Kidney (tissue), 14 donors: ENCODE measurements around the gene PTGS2. TPM values are rescaled to one million over a fixed set of nuclear protein-coding genes. Genes with fewer than 3 reads are reported as not detected.
"Not testable (repeated sequence)": the region's sequence is repeated elsewhere in the genome, so short reads cannot be mapped to it uniquely, and the experiment has no call there.

Source experiments
- DNase-seq, 5 donors: peaks; one replicate each; pipeline ENCODE4 v3.0.0-alpha.2; 2013 to 2020
- FAIRE-seq: peaks from 2 replicates; lab custom pipeline; 2012; peaks lifted over from hg19 to GRCh38; lab: Jason Lieb, UNC
- H3K27ac ChIP-seq, 2 donors: one replicate each; pipeline ENCODE4 v1.7.0; 2013; ENCODE audit warnings: low read depth in 2 of 2, low read length in 2 of 2, inconsistent platforms in 1 of 2
- H3K27me3 ChIP-seq: one replicate; pipeline ENCODE4 v1.7.1; 2013; ENCODE audit warnings: low read length, inconsistent platforms; ENCODE audit not compliant: control insufficient read depth, insufficient read depth
- H3K36me3 ChIP-seq, 3 donors: one replicate each; pipeline versions ENCODE4 v1.7.0 to v1.7.1; 2013; ENCODE audit warnings: low read length in 3 of 3, control low read depth in 1 of 3, inconsistent platforms in 1 of 3; ENCODE audit not compliant: insufficient read depth in 3 of 3, control insufficient read depth in 2 of 3
- H3K4me1 ChIP-seq, 3 donors: one replicate each; pipeline versions ENCODE4 v1.7.0 to v1.7.1; 2013; ENCODE audit warnings: low read length in 3 of 3, inconsistent platforms in 1 of 3, low read depth in 1 of 3; ENCODE audit not compliant: control insufficient read depth in 2 of 3, insufficient read depth in 2 of 3
- H3K4me3 ChIP-seq, 3 donors: one replicate each; pipeline versions ENCODE4 v1.7.0 to v1.8.1; 2013; ENCODE audit warnings: low read length in 3 of 3, control low read depth in 1 of 3, inconsistent platforms in 1 of 3
- H3K9ac ChIP-seq, 3 donors: one replicate each; pipeline versions ENCODE4 v1.7.0 to v1.7.1; 2013; ENCODE audit warnings: low read length in 3 of 3, control low read depth in 1 of 3, inconsistent platforms in 1 of 3
- H3K9me3 ChIP-seq, 3 donors: one replicate each; pipeline versions ENCODE4 v1.7.0 to v1.7.1; 2013; ENCODE audit warnings: low read length in 3 of 3, control low read depth in 1 of 3, inconsistent platforms in 1 of 3; ENCODE audit not compliant: control insufficient read depth in 2 of 3, insufficient read depth in 1 of 3
- intact Hi-C: fragments of 100-400 bp; cut with DNase I; formaldehyde crosslinking; loops from one replicate; pipeline ENCODE4 v1.11.1; 2022
- polyA plus RNA-seq: library from polyadenylated mRNA; stranded (reverse); fragments of 350-450 nt; fragmentation: Illumina TruSeq; extraction: RNeasy Lipid Tissue Mini Kit (QIAGEN cat#74804); gene quantifications from one replicate; pipeline ENCODE4 v1.2.3, GENCODE V29; 2014; ENCODE audit warnings: low read depth, low replicate concordance; ENCODE audit not compliant: insufficient read depth
- total RNA-seq: library from RNA; stranded (reverse); fragmentation: NEBNext Ultra II Directional; extraction: Animal tissue kit (Norgen Biotek cat#: 25700); gene quantifications from one replicate; pipeline ENCODE4 v1.2.1, GENCODE V29; 2021
- TF ChIP-seq, protein P1 (sequence below): IDR thresholded peaks from 3 replicates; pipeline ENCODE4 v1.5.1; 2012; ENCODE audit warnings: mild to moderate bottlenecking, moderate library complexity, borderline replicate concordance; ENCODE audit not compliant: insufficient read depth; ENCODE audit errors: extremely low read depth
- donor health status: control.
- donor health status: control.
- donor health status: control.
- donor health status: control.
- donor health status: control.
- donor health status: DM: yes; HTN: yes; CAD: no.
- donor health status: Normal renal cell carcinoma (clear cell type).

The PTGS2 gene
- total and polyA plus RNA-seq, 2 donors from 2014 or later: 1.5 to 2.7 TPM

DNA sequence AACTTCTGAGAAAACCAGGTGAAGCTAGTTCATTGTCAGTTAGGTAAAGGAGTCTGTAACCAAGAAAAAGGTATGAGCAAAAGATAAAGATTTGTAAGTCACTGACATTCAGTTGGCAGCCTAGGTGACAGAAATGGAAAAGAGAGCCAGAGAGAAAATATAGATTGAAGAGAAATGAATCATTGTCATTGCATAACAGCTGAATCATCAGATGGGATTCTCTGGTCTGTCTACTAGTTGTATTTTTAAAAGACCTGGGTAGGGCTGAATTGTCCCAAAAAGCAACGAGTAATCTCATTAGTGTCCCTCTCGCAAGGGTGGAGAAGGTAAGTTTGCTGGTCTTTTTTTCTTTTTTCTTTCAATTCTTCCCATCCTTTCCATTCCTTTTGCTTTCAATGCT lies 36.6 kb downstream of the PTGS2 start:
- DNase-seq (no peak), FAIRE-seq (no peak)
- intact Hi-C loops: no loop called here
- H3K4me1 ChIP-seq: no peaks in the 10 kb centered on the region
- H3K27ac ChIP-seq: no peak overlapping the region
- H3K27me3 ChIP-seq: no peaks in the 10 kb centered on the region
- H3K4me3 ChIP-seq: no peak overlapping the region
- no peak overlapping the region for H3K9ac ChIP-seq
- no peaks in the 10 kb centered on the region for H3K36me3 ChIP-seq
- TF ChIP-seq, protein P1, sequence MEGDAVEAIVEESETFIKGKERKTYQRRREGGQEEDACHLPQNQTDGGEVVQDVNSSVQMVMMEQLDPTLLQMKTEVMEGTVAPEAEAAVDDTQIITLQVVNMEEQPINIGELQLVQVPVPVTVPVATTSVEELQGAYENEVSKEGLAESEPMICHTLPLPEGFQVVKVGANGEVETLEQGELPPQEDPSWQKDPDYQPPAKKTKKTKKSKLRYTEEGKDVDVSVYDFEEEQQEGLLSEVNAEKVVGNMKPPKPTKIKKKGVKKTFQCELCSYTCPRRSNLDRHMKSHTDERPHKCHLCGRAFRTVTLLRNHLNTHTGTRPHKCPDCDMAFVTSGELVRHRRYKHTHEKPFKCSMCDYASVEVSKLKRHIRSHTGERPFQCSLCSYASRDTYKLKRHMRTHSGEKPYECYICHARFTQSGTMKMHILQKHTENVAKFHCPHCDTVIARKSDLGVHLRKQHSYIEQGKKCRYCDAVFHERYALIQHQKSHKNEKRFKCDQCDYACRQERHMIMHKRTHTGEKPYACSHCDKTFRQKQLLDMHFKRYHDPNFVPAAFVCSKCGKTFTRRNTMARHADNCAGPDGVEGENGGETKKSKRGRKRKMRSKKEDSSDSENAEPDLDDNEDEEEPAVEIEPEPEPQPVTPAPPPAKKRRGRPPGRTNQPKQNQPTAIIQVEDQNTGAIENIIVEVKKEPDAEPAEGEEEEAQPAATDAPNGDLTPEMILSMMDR: no peak
- H3K9me3 ChIP-seq: no peaks in the 10 kb centered on the region

DNA sequence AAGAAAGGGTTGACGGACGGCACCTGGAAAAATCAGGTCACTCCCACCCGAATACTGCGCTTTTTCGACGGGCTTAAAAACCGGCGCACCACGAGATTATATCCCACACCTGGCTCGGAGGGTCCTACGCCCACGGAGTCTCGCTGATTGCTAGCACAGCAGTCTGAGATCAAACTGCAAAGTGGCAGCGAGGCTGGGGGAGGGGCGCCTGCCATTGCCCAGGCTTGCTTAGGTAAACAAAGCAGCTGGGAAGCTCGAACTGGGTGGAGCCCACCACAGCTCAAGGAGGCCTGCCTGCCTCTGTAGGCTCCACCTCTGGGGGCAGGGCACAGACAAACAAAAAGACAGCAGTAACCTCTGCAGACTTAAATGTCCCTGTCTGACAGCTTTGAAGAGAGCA lies 42.7 kb downstream of the PTGS2 start:
- FAIRE-seq, DNase-seq, H3K9me3 ChIP-seq, H3K27me3 ChIP-seq, H3K27ac ChIP-seq, H3K4me3 ChIP-seq, intact Hi-C loops, H3K36me3 ChIP-seq, H3K9ac ChIP-seq, H3K4me1 ChIP-seq: not testable (repeated sequence)

DNA sequence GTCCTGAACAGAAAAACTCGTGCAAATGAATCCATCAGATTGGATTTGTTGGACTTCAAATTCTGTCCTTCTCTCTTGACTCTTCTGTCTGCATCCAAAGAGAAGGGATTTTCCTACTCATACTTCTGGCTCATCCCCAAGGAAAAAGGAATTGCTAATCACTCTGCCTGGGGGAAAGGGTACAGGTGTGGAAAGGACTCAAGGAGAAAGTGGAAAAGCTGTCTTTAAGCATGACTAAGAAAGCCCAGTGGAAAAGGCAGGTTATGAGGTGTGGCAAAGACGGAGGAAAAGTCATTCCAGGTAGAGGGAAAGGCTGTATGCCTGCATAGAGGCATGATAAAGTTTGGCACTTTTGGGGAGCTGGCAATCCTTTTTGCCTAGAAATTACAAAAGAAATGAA lies 43.4 kb downstream of the PTGS2 start:
- intact Hi-C loops: no loop called here
- no peak for FAIRE-seq
- no peaks in the 10 kb centered on the region for H3K36me3 ChIP-seq

DNA sequence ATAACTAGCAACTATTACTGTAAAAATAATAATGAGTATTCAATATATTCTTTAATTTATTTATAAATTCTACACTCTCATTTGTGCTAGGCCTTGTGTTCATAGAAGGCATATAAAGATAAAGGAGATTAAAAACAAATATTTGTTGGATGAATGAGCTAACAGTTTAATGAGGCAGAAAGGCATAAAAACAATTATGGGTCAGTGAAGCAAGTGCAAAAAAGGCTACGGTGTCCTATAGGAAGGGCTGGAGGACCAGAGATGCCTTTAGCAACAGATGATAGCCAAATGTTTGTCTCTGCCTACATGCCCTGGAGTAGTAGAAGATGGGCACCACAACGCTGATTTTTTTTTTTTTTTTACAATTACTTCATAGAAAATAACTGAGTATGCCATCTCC lies 45.7 kb downstream of the PTGS2 start:
- no peak overlapping the region for H3K9ac ChIP-seq
- no peaks in the 10 kb centered on the region for H3K9me3 ChIP-seq
- intact Hi-C loops: no loop called here
- no peak overlapping the region for H3K4me3 ChIP-seq
- TF ChIP-seq, protein P1: no peak
- no peak for FAIRE-seq
- H3K27ac ChIP-seq: no peak overlapping the region
- DNase-seq: no peak
- no peaks in the 10 kb centered on the region for H3K4me1 ChIP-seq
- no peaks in the 10 kb centered on the region for H3K27me3 ChIP-seq
- no peaks in the 10 kb centered on the region for H3K36me3 ChIP-seq

More for the DNA sequence above, 43.4 kb downstream of the PTGS2 start:
- TF ChIP-seq, protein P1: no peak
- Histone ChIP-seq H3K9ac (no peak overlapping the region), H3K4me1 (no peaks in the 10 kb centered on the region), H3K4me3 (no peak overlapping the region), H3K9me3 (no peaks in the 10 kb centered on the region), H3K27ac (no peak overlapping the region), H3K27me3 (no peaks in the 10 kb centered on the region)
- DNase-seq: no peak
